AG04449 (cell line): ENCODE measurements around the gene TMEM63A.

Experiments used
- CTCF ChIA-PET: fragments of 350-600 bp; formaldehyde crosslinking; extraction: SDS; loops from one replicate; lab custom pipeline; 2021; ENCODE audit warnings: antibody characterized with exemption; lab: Yijun Ruan, JAX
- POLR2A ChIA-PET: fragments of 400-600, 350-600 bp; formaldehyde crosslinking; extraction: SDS; loops from one replicate; lab custom pipeline; 2020; ENCODE audit warnings: antibody characterized with exemption, inconsistent platforms; lab: Yijun Ruan, JAX
- DNase-seq: peaks from one replicate; pipeline ENCODE4 v3.0.0-alpha.2; 2010; ENCODE audit warnings: low read depth, low spot score
- H3K4me3 ChIP-seq: 2 replicates; pipeline ENCODE4 v1.5.1; 2011; ENCODE audit warnings: low read depth, mild to moderate bottlenecking, control low read depth, low read length
- CTCF ChIP-seq: IDR thresholded peaks from one replicate; pipeline ENCODE4 v1.5.1; 2011; ENCODE audit warnings: mild to moderate bottlenecking, moderate library complexity, low read length, control low read depth, inconsistent platforms; ENCODE audit not compliant: insufficient read depth; ENCODE audit errors: missing control alignments

TMEM63A gene

GRCh38 chr1:225849925-225850324 lies 32.3 kb downstream of the TMEM63A start:
- DNase-seq: no peak
- POLR2A ChIA-PET: no interaction called here

GRCh38 chr1:225848030-225848955 lies 33.9 kb downstream of the TMEM63A start:
- ChIA-PET POLR2A (no interaction called here), CTCF (interaction anchor here (1.2 to 3.1 kb wide), 3 partner anchors 9 to 374 kb away, joined by 3 to 18 read pairs (median 5); no protein-coding TSS in a partner anchor)
- DNase-seq: no peak
- H3K4me3 ChIP-seq: no peak overlapping the region
- no peak for TF ChIP-seq CTCF

More at GRCh38 chr1:225849925-225850324, 32.3 kb downstream of the TMEM63A start:
- TF ChIP-seq CTCF: no peak
- no peak overlapping the region for H3K4me3 ChIP-seq
- CTCF ChIA-PET: interaction anchor here (0.9 to 3.1 kb wide), 3 partner anchors 8 to 376 kb away, joined by 3 to 18 read pairs (median 5); no protein-coding TSS in a partner anchor

GRCh38 chr1:225847610-225848009 lies 34.6 kb downstream of the TMEM63A start:
- POLR2A ChIA-PET: no interaction called here
- no peak overlapping the region for H3K4me3 ChIP-seq
- CTCF ChIA-PET: interaction anchor here (0.9 to 9.8 kb wide), 4 partner anchors 10 to 374 kb away, joined by 3 to 105 read pairs (median 10); no protein-coding TSS in a partner anchor
- DNase-seq: no peak
- no peak for TF ChIP-seq CTCF

- ChIA-PET CTCF (interaction anchor here (0.6 to 9.8 kb wide), 15 partner anchors 9 to 379 kb away, joined by 3 to 105 read pairs (median 4); partner anchors contain the start of gene SRP9), POLR2A (no interaction called here)
- no peak for DNase-seq
- H3K4me3 ChIP-seq: no peak overlapping the region
- TF ChIP-seq CTCF: no peak
These were observed 35.6 kb downstream of the TMEM63A start for GRCh38 chr1:225846331-225847310.

- TF ChIP-seq CTCF: peak; percentile 87
- ChIA-PET POLR2A (no interaction called here), CTCF (interaction anchor here (0.6 to 9.8 kb wide), 18 partner anchors 9 to 378 kb away, joined by 3 to 105 read pairs (median 4); partner anchors contain the start of gene SRP9)
- DNase-seq: no peak
- no peak overlapping the region for H3K4me3 ChIP-seq
These were observed 36.5 kb downstream of the TMEM63A start for GRCh38 chr1:225845571-225846259.
